ENCODE measurements around the gene PTPN2.
"Not testable (repeated sequence)": the region's sequence is repeated elsewhere in the genome, so short reads cannot be mapped to it uniquely, and the experiment has no call there.

Gene PTPN2

DNA sequence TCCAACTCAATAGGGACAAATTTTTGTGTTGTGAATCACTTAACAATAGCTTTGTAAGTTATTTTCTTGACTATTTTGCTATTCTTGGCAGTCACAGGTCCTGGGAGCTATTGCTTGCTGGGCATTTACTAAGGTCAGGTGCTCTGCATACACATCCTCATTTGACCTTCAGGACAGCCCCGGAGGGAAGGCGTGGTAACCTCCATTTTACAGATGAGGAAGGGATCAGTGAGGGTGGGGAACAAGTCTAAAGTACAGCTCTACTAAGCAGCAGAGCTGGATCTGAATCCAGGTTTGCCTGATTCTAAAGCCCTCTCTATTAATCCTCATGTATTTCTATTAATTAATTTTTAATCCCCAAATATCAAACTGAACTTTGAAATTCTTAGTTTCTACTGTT, 58.8 kb downstream of the PTPN2 start:
- DNase-seq (ENCODE audit: low read depth, low spot score), result no peak

- DNase-seq (ENCODE audit: low read depth, low spot score), result no peak
Observed at GRCh38 chr18:12823892-12824291, 60.1 kb downstream of the PTPN2 start.

DNA sequence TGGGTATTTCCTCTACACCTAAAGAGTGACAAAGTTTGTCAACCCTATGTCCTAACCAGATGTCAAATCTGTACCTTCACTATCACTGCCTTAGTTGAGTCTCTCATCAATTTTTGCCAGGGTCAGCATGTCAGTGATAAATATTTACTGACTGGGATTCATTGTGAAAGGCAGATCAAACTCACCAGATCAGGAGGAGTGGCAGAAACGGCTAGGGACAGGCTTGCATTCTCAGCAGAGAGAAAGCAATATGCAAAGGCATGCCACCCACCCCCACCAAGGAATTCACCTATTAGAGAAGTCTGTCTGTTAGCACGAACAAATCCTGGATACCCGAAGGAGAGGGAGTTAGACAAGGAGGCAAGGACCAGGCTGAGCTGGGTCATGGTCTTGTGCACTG, 62.6 kb downstream of the PTPN2 start:
- DNase-seq (ENCODE audit: low read depth, low spot score), result no peak

GRCh38 chr18:12820506-12820905, 63.5 kb downstream of the PTPN2 start:
- DNase-seq (ENCODE audit: low read depth, low spot score), result no peak

DNA sequence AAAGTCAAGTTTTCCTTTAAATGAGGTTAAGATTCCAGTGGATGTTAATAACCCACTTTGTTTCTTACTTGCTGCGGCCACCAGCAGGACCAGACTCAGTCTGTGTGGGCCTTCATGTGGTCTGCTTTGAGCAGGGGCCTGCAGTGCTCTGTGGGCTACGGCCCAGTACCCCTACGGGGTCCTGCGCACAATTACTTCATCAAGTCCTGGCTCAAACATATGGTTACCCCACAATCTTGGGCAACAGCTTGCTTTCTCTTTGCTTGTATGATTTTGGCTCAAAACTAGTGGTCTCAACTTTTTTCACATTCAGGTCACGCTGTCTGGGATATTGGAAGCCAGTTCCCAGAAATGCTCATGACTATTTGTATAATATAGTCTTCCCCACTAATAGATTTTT, 64.2 kb downstream of the PTPN2 start:
- no peak for DNase-seq (ENCODE audit: low read depth, low spot score)

DNA sequence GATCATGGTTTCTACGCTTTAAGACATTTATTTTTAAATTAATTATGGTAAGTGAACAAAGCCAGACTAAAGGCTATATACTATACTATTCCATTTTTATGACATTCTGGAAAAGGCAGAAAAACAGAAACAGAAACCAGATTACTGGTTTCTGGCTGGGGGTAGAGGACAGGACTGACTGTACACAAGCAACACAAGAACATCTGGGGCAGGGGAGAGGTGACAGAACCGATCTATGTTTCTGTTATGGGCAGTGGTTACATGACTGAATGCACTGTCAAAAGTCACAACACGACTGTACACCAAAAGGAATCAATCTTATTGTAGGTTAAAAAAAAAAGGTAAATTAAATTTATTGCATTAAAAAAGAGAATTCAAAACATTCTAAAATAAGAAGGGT, 64.7 kb downstream of the PTPN2 start:
- no peak for DNase-seq (ENCODE audit: low read depth, low spot score)

- DNase-seq (ENCODE audit: low read depth, low spot score), result no peak
Observed at GRCh38 chr18:12818243-12818642, 65.8 kb downstream of the PTPN2 start.

GRCh38 chr18:12816451-12816850, 67.6 kb downstream of the PTPN2 start:
- no peak for DNase-seq (ENCODE audit: low read depth, low spot score)

DNA sequence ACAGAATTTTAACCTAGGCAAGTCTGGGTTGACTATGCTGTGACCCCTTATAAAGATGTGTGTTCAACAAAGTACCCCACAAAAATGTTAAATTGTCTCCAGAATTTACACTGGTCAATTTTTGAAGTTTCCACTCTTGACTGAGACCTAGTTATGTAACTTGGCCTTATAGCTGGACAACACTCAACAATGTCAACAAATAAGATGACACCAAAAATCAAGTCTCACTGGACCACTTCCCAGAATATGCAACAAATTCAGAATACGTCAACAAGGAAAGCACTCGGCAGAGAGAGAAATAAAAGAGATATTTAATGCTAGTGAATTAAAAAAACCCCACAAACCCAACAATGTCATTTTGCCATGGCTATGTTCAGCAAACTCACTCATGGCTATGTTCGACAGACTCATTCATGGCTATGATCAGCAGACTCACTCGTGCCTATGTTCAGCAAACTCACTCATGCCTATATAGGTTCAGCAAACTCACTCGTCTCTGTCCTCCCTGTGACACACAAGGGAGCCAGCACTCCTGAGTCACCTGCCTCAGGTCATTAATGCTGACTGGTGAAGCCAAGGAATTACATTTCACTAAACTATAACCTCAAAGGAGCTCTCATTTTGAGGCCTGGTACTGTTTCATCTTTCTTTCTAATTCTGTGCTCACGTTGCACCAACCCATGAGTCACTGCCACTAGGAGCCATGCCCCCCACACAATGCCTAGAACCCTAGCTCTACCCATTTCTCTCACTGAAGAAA, 72.7 kb downstream of the PTPN2 start:
- DNase-seq (ENCODE audit: low read depth, low spot score), result peak; percentile 2

GRCh38 chr18:12803069-12803936, 80.7 kb downstream of the PTPN2 start:
- DNase-seq (ENCODE audit: low read depth, low spot score), result no peak

DNA sequence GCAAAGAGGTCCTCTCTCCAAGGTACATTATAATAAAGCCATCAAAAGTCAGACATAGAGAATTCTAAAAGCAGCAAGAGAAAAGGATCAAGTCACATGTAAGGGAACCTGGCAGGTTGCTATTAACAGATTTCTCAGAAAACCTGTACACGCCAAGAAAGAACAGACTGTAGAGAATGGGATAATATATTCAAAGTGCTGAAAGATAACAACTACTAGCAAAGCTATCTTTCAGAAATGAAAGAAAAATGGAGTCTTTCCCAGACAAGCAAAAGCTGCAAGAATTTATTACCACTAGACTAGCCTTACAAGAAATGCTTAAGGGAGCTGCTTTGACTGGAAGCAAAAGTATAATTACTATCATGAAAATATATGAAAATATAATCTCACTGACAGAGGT, 81.5 kb downstream of the PTPN2 start:
- DNase-seq (ENCODE audit: low read depth, low spot score), result no peak

DNA sequence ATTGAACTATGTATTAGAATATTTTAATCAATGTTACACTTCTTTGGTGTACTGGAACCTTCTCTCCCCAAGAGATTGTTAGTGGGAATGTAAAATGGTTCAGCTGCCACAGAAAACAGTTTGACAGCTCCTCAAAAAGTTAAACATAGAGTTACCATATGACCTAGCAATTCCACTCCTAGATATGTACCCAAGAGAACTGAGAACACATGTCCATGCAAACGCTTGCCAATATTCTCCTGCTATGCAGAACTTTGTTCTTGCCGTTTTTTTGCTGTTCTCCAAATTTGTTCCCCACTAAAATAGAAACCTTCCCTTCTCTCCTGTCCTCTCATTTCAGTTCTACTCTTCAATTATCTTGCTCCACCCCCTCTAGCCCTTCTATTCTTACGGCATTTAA, 87.6 kb downstream of the PTPN2 start:
- no peak for DNase-seq (ENCODE audit: low read depth, low spot score)

GRCh38 chr18:12791610-12792009, 92.4 kb downstream of the PTPN2 start:
- DNase-seq (ENCODE audit: low read depth, low spot score), result no peak

DNA sequence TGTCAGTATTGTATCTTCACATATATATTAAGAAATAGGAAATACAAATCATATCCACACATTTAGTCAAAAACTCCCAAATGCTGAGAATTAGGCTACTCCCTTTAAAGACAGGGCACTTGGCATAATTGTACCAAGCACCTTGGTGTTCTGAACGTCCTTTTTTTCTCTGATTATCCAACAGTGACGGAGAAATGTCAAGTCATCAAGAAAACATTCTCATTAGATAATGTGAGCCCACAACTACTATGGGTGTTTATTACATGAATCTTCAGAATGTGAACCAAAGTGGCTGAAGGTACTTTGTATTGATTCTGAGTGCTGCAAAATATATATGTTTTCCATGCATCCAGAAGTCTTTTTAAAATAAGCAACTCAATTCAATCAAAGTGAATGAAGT, 97.4 kb downstream of the PTPN2 start:
- DNase-seq (ENCODE audit: low read depth, low spot score), result no peak

DNA sequence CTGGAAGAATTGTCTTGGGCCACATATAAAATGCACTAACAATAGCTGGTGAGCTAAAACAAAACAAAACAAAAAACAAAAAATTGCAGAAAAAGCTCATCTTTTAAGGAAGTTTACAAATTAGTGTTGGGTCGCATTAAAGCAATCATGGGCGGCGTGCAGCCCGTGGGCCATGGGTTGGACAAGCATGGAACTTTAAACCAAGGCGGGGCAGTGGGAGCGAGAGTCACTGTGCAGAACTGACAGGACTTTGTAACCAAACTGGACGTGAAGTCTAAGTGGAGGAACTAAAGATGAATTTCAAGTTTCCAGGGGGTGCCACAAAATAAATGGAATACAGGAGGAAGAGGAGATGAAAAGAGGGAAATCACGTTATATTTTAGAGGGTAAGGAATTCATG, 100.5 kb downstream of the PTPN2 start:
- DNase-seq (ENCODE audit: low read depth, low spot score), result no peak

GRCh38 chr18:12782521-12782920, 101.5 kb downstream of the PTPN2 start:
- DNase-seq (ENCODE audit: low read depth, low spot score), result no peak

- DNase-seq (ENCODE audit: low read depth, low spot score), result no peak
Observed at GRCh38 chr18:12779456-12779855, 104.6 kb downstream of the PTPN2 start.

DNA sequence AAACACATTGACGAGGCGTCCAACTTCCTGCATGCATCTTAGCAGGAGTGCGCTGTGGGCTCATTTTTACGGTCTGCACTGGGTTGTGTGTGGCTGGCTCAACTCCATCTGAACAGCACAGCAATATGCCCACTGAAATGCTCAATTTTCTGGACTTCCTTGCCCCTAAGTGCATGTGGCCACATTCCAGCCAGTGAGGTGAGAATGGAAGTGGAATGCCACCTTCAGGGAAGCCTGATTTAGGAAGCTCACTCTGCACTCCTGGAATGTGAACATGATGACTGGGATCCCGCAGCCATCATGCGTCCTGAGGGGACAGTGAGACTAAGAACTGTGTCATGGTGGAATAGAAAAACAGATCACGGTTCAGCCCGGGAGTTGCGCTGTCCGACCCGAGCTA, 105.0 kb downstream of the PTPN2 start:
- DNase-seq (ENCODE audit: low read depth, low spot score), result no peak

DNA sequence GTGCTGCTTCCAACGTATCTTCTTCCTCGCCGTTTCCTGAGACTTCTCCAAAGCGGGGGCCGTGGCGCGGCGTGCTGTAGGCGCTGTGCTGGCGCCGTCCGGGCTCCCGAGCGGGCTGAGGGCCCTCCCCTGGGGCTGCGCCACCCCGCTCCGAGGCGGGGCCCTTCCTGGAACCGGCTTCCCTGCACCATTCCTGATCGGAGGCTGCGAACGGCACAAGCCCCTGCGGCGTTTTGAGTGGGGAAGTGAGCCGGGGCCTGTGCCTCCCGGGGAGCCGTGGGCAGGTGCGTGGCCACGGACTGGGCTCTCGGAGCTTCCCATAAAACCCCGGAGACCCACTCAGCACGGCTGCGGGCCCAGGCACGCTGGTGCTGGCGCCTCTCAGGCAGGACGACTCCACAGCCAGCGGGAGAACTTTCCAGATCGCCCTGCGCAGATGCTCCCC, 106.5 kb downstream of the PTPN2 start:
- DNase-seq (ENCODE audit: low read depth, low spot score), result no peak

GRCh38 chr18:12776821-12777471, 107.1 kb downstream of the PTPN2 start:
- no peak for DNase-seq (ENCODE audit: low read depth, low spot score)

- not testable (repeated sequence) for DNase-seq (ENCODE audit: low read depth, low spot score)
Observed at GRCh38 chr18:12776415-12776814, 107.6 kb downstream of the PTPN2 start.

DNA sequence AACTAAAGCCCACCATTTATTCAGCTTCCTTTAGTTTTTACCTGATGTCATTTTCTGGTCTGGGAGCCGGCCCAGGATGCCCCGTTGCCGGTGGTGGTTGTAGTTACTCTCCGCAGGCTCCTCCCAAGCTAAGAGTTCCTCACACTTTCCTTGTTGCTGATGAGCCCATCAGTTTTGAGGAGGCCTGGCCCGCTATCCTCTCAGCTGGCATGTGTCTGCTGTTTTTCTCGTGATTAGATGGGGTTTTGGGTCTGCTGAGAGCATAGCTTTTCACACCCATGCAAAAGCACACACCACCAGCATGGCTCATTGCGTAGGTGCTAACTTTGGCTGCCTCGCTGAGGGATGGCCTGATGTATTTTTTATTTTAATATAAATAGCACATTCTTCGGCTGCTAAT, 109.1 kb downstream of the PTPN2 start:
- no peak for DNase-seq (ENCODE audit: low read depth, low spot score)

Measured in astrocyte of the hippocampus (primary cell).